Heart right ventricle (tissue), 16 donors: ENCODE measurements around the gene FAM209B. TPM values are rescaled to one million over a fixed set of nuclear protein-coding genes. Genes with fewer than 3 reads are reported as not detected.
"Not testable (repeated sequence)": the region's sequence is repeated elsewhere in the genome, so short reads cannot be mapped to it uniquely, and the experiment has no call there.

Source experiments
- ATAC-seq, 8 donors: fragments of 200-7000 bp; cut with Tn5 transposase; one replicate each; pipeline ENCODE4 v1.9.1; 2020; ENCODE audit warnings: mild to moderate bottlenecking in 8 of 8, moderate library complexity in 8 of 8, moderate number of reproducible peaks in 1 of 8
- DNase-seq, 2 donors: peaks; one replicate each; pipeline ENCODE4 v3.0.0-alpha.2; 2020
- H3K27ac ChIP-seq, 10 donors: fragments of 200-600 bp; sonication (generic) in 2 of 10; one replicate each; pipeline versions ENCODE4 v1.5.0 to v1.8.0; 2020 to 2022; ENCODE audit warnings: mild to moderate bottlenecking in 3 of 10
- H3K27me3 ChIP-seq, 7 donors: fragments of 200-600 bp; one replicate each; pipeline ENCODE4 v1.8.0; 2021 to 2022; ENCODE audit warnings: mild to moderate bottlenecking in 2 of 7
- H3K36me3 ChIP-seq, 9 donors: fragments of 200-600 bp; sonication (generic) in 1 of 9; one replicate each; pipeline versions ENCODE4 v1.5.0 to v1.8.0; 2020 to 2022; ENCODE audit warnings: mild to moderate bottlenecking in 2 of 9
- H3K4me1 ChIP-seq, 9 donors: fragments of 200-600 bp; sonication (generic) in 1 of 9; one replicate each; pipeline versions ENCODE4 v1.5.0 to v1.8.0; 2020 to 2022; ENCODE audit warnings: mild to moderate bottlenecking in 4 of 9
- H3K4me3 ChIP-seq, 10 donors: fragments of 200-600 bp; sonication (generic) in 2 of 10; one replicate each; pipeline versions ENCODE4 v1.5.0 to v1.8.0; 2020 to 2022; ENCODE audit warnings: mild to moderate bottlenecking in 7 of 10, moderate library complexity in 2 of 10
- H3K9me3 ChIP-seq, 11 donors: fragments of 200-600 bp in 10 of 11; sonication (generic) in 2 of 11; one replicate each; pipeline versions ENCODE4 v1.5.0 to v1.8.0; 2013 to 2022; ENCODE audit warnings: mild to moderate bottlenecking in 2 of 11, control low read depth in 1 of 11, moderate library complexity in 1 of 11
- whole genome bisulfite sequencing, 2 donors: extraction: QIAGEN DNeasy Blood & Tissue Kit; methylation state at CpG; one replicate each; pipeline ENCODE4 v1.1.7; 2013; ENCODE audit warnings: inconsistent platforms in 1 of 2; 5-methylcytosine and 5-hydroxymethylcytosine counted together
- intact Hi-C, 10 donors: fragments of 100-400 bp; cut with DNase I; formaldehyde crosslinking; loops; one replicate each; pipeline versions ENCODE4 v1.11.1 to v1.14.2; 2022
- long read RNA-seq, 3 donors: library from polyadenylated mRNA; unstranded; transcript quantifications; one replicate each; pipeline ENCODE4 v2.0.0, GENCODE V29; 2020 to 2021
- polyA plus RNA-seq, 2 donors: library from polyadenylated mRNA; stranded (reverse); fragments of 200-250 nt; gene quantifications; one replicate each; pipeline ENCODE4 v1.2.3, GENCODE V29; 2013
- total RNA-seq, 10 donors: library from RNA; stranded (reverse); fragmentation: NEBNext Ultra II Directional in 3 of 10; extraction: Animal tissue kit (Norgen Biotek cat#: 25700) in 3 of 10; gene quantifications; one replicate each; pipeline versions ENCODE4 v1.2.1 to v1.2.4, GENCODE V29; 2021 to 2023
- TF ChIP-seq, protein P1 (sequence below), 9 donors: fragments of 200-600 bp; sonication (generic) in 2 of 9; IDR thresholded peaks; one replicate each; pipeline versions ENCODE4 v1.5.0 to v1.8.0; 2021 to 2022; ENCODE audit warnings: antibody characterized with exemption in 9 of 9, mild to moderate bottlenecking in 5 of 9, moderate library complexity in 1 of 9
- donor health status: Arrhythmogenic right ventricular cardiomyopathy.
- donor health status: ischemic (EF 13 %, LVEDD 7.1; RV severe dilation, severe dysfunction).
- donor health status: healthy with polysubstance abuse.
- donor health status: DM: no; HTN: yes; CAD: no.
- donor health status: DM: no; HTN: no; CAD: no.
- donor health status: ischemic (EF 25% LVEDD 6.9; RV normal size, moderate dysfunction).
- donor health status: ischemic (EF 25% LVEDD 5.7; RV mildly dilated, moderate dysfunction).
- donor health status: healthy.
- donor health status: DM: yes; HTN: yes; CAD: no.
- donor health status: Ischemic cardiomyopathy.
- donor health status: ischemic (EF 35%, LVEDD 5.7; RV mildly dilated, moderate dysfunction).
- donor health status: nonischemic (EF 11% LVEDD 7.7; RV severe dilation, severe dysfunction).
- donor health status: DM: yes; HTN: yes; CAD: no.
- donor health status: PGD.
- donor health status: ischemic (EF 29% LVEDD 5.4; RV normal size, mild dysfunction).
- donor health status: nonischemic (EF 23%, LVEDD 6.1; RV moderate dilation, normal function).

FAM209B gene
- total RNA-seq (under 1 TPM in 1 of 10 donors, not detected in 9; 0.34 TPM), polyA plus RNA-seq (1 to 10 TPM in 1 of 2 donors, under 1 TPM in 1; 0.62 to 1.1 TPM)
- long read RNA-seq, donor 1: 0 reads
- long read RNA-seq, donor 2: 0 reads
- long read RNA-seq, donor 3: 0 reads

DNA sequence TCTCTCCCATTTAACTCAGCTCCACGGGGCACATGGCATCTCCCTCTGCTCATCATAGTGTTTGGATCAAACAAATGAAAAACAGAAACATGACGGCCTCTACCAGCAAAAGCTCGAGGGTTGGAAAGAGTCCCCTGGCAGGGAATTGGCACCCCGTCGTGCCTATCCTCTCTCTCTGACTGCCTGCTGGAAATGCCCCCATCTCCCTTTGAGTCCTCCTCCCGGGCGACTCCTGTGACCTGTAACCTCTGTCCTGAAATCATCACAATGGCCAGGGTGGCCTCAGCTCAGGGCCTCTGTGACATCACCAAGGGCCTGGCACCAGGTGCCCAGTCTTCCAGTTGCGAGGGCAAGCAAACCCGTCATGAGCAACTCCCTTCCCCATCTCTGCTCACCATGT is at the start of gene FAM209B:
Gene FAM209B, plus strand, starts transcription at position 301 of the 400 bp plus-strand sequence. Its CDS starts 96 bp downstream, at position 397.
- H3K4me1 ChIP-seq, H3K27ac ChIP-seq, H3K27me3 ChIP-seq, H3K36me3 ChIP-seq, H3K9me3 ChIP-seq, DNase-seq, H3K4me3 ChIP-seq, ATAC-seq, intact Hi-C loops: not testable (repeated sequence)
- 85 to 90% methylated on average over 9 of the region's 9 CpGs for WGBS, 2 donors

GRCh38 chr20:56483970-56484369 is 49.1 kb upstream of the FAM209B start:
- no peaks in the 10 kb centered on the region for H3K9me3 ChIP-seq
- peaks cover 0 to 5% (median 0%) of the 10 kb centered on the region in 9 donors for H3K4me1 ChIP-seq
- peak overlapping the region in 1 of 10 donors; percentile 70 for H3K27ac ChIP-seq
- no peaks in the 10 kb centered on the region for H3K27me3 ChIP-seq
- TF ChIP-seq, protein P1, sequence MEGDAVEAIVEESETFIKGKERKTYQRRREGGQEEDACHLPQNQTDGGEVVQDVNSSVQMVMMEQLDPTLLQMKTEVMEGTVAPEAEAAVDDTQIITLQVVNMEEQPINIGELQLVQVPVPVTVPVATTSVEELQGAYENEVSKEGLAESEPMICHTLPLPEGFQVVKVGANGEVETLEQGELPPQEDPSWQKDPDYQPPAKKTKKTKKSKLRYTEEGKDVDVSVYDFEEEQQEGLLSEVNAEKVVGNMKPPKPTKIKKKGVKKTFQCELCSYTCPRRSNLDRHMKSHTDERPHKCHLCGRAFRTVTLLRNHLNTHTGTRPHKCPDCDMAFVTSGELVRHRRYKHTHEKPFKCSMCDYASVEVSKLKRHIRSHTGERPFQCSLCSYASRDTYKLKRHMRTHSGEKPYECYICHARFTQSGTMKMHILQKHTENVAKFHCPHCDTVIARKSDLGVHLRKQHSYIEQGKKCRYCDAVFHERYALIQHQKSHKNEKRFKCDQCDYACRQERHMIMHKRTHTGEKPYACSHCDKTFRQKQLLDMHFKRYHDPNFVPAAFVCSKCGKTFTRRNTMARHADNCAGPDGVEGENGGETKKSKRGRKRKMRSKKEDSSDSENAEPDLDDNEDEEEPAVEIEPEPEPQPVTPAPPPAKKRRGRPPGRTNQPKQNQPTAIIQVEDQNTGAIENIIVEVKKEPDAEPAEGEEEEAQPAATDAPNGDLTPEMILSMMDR (IDR thresholded peaks at IDR 0.05): no peak
- intact Hi-C loops: no loop called here
- WGBS, 2 donors: 78 to 83% methylated on average over 7 of the region's 7 CpGs
- no peak for ATAC-seq
- peaks cover 0 to 100% (median 31%) of the 10 kb centered on the region in 9 donors for H3K36me3 ChIP-seq
- DNase-seq: no peak
- H3K4me3 ChIP-seq: no peak overlapping the region

DNA sequence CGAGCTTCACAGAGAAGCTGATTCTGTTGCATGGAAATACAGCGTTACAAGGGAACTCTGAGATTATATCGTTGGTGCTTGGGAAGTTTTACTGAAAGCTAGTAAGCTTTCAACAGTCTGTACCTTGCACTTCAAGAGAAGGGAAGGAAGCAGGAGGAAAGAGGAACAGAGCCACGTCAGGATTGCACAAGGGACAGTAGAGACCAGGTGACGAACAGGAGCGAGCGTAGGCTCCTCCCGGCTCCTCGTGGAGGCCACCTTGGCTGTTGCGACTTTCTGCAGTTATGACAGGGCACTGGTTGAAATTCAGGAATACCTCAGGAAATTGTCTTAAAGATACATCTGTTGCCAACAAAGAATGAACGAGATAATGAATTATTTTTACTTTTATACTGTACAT is 45.8 kb upstream of the FAM209B start:
- H3K4me3 ChIP-seq: no peak overlapping the region
- peak overlapping the region in 1 of 10 donors; percentile 66 for H3K27ac ChIP-seq
- ATAC-seq (peak in 1 of 8 donors; percentile 27), DNase-seq (no peak)
- H3K4me1 ChIP-seq: peaks cover 0 to 5% (median 0%) of the 10 kb centered on the region in 9 donors
- H3K9me3 ChIP-seq: no peaks in the 10 kb centered on the region
- intact Hi-C loops: no loop called here
- no peaks in the 10 kb centered on the region for H3K27me3 ChIP-seq
- WGBS, 2 donors: 77 to 94% methylated on average over 11 of the region's 11 CpGs
- H3K36me3 ChIP-seq: peaks cover 0 to 100% (median 22%) of the 10 kb centered on the region in 9 donors
- TF ChIP-seq, protein P1 (IDR thresholded peaks at IDR 0.05): no peak

- peaks cover 0 to 99% (median 22%) of the 10 kb centered on the region in 9 donors for H3K36me3 ChIP-seq
- TF ChIP-seq, protein P1 (IDR thresholded peaks at IDR 0.05): no peak
- WGBS, 2 donors: 96 to 98% methylated on average over 5 of the region's 5 CpGs
Measured at GRCh38 chr20:56488566-56488965, 44.5 kb upstream of the FAM209B start.

GRCh38 chr20:56501116-56501515 is 31.9 kb upstream of the FAM209B start:
- no peak for ATAC-seq
- Histone ChIP-seq H3K9me3 (peaks cover 0 to 10% (median 0%) of the 10 kb centered on the region in 11 donors), H3K27ac (no peak overlapping the region), H3K4me3 (no peak overlapping the region), H3K27me3 (no peaks in the 10 kb centered on the region), H3K36me3 (peaks cover 0 to 71% (median 14%) of the 10 kb centered on the region in 9 donors), H3K4me1 (peaks cover 0 to 3% (median 0%) of the 10 kb centered on the region in 9 donors)
- intact Hi-C loops: no loop called here
- TF ChIP-seq, protein P1 (IDR thresholded peaks at IDR 0.05): no peak
- DNase-seq: no peak
- WGBS, 2 donors: 100% methylated on average over 1 of the region's 1 CpG

More at GRCh38 chr20:56488566-56488965, 44.5 kb upstream of the FAM209B start:
- no peaks in the 10 kb centered on the region for H3K9me3 ChIP-seq
- DNase-seq: no peak
- H3K4me3 ChIP-seq: no peak overlapping the region
- peak overlapping the region in 1 of 10 donors; percentile 3 for H3K27ac ChIP-seq
- intact Hi-C loops: no loop called here
- H3K4me1 ChIP-seq: peaks cover 0 to 3% (median 0%) of the 10 kb centered on the region in 9 donors
- no peaks in the 10 kb centered on the region for H3K27me3 ChIP-seq
- ATAC-seq: no peak
